Erythroblast (primary cell): Measurements from ENCODE around the gene IARS1.

Experiments
- GATA1 ChIP-seq: IDR thresholded peaks from 2 replicates; pipeline ENCODE4 v1.6.1; 2011; ENCODE audit warnings: low read depth, mild to moderate bottlenecking, control low read depth, low read length, moderate library complexity
- POLR2A ChIP-seq: IDR thresholded peaks from 2 replicates; pipeline ENCODE4 v1.6.1; 2011; ENCODE audit warnings: mild to moderate bottlenecking, low read length

DNA sequence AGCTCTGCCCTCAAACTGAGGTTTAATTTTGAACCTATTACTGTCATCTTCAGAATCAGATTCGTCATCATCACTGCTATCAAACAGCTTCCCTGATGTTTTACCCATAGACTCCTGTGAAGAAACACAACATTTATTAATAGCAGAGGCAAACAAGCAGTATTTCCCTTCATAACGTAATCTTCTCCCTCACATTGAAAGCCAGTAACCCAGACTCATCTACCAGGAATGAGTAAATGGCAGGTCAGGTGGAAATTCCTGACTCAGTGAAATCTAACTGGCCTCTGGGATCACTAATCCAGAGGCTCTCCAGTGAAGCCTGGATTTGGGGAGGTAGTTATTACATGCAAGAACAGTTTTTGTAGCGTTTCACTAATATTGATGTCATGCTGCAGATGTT is 17.1 kb upstream of the IARS1 start:
- TF ChIP-seq POLR2A (no peak), GATA1 (no peak)
